ENCODE measurements around the gene BMP6. TPM values are rescaled to one million over a fixed set of nuclear protein-coding genes. Genes with fewer than 3 reads are reported as not detected.

BMP6 gene
- total RNA-seq, 2 donors from 2014 or later, result 0.62 to 2.1 TPM

DNA sequence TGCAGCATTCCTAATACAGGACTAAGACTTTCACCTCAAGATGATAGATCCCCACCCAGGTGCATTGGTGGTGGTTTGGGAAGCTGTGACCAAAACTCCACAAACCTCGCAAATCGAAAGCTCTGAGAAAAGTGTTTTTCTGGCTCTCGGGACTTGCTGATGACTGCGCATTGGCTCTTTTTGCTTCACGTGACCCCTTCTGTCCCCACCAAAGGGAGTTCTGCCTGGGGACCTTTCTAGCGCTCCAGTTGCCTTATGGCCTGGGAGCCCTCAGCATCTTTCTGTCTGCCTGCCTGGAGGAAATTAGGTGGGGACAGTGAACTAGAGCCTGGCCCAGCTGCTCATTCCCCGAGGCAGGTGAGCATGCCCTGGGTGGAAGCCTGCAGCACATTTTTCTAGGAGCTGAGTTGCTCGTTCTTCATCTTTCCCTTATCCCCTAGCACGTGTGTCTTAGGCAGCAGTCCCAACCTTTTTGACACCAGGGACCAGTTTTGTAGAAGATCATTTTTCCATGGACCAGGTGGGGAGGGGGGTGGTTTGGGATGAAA, 94.5 kb downstream of the BMP6 start:
- Histone ChIP-seq H3K9me3 (no peaks in the 10 kb centered on the region), H3K27me3 (no peaks in the 10 kb centered on the region), H3K4me3 (no peak overlapping the region), H3K27ac (no peak overlapping the region), H3K4me1 (no peaks in the 10 kb centered on the region), H3K9ac (ENCODE audit: low read depth in 2 of 2, low read length in 2 of 2) (no peak overlapping the region), H3K36me3 (no peaks in the 10 kb centered on the region)
- intact Hi-C loops (cut with DNase I), result no loop called here
- DNase-seq, result no peak
- TF ChIP-seq, protein P1, sequence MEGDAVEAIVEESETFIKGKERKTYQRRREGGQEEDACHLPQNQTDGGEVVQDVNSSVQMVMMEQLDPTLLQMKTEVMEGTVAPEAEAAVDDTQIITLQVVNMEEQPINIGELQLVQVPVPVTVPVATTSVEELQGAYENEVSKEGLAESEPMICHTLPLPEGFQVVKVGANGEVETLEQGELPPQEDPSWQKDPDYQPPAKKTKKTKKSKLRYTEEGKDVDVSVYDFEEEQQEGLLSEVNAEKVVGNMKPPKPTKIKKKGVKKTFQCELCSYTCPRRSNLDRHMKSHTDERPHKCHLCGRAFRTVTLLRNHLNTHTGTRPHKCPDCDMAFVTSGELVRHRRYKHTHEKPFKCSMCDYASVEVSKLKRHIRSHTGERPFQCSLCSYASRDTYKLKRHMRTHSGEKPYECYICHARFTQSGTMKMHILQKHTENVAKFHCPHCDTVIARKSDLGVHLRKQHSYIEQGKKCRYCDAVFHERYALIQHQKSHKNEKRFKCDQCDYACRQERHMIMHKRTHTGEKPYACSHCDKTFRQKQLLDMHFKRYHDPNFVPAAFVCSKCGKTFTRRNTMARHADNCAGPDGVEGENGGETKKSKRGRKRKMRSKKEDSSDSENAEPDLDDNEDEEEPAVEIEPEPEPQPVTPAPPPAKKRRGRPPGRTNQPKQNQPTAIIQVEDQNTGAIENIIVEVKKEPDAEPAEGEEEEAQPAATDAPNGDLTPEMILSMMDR (IDR thresholded peaks at IDR 0.05), result no peak

DNA sequence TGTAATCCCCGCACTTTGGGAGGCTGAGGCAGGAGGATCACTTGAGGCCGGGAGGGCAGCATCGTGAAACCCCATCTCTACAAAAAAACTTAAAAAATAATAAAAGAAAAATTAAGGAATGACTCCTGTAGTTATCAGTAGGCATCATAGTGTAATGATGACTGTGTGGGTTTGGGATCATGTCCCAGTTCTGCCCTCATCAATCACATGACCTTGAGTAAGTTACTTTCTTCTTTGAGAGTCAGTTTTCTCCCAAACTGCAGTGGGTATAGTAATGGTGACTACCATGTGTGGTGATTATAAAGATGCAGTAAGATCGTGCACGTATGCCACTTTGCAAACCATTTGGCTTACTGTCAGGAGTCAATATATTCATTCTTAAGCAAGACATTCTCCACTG, 95.5 kb downstream of the BMP6 start:
- Histone ChIP-seq H3K27ac (no peak overlapping the region), H3K4me1 (no peaks in the 10 kb centered on the region), H3K4me3 (no peak overlapping the region), H3K9me3 (no peaks in the 10 kb centered on the region), H3K36me3 (no peaks in the 10 kb centered on the region), H3K9ac (ENCODE audit: low read depth in 2 of 2, low read length in 2 of 2) (no peak overlapping the region), H3K27me3 (no peaks in the 10 kb centered on the region)
- TF ChIP-seq, protein P1 (IDR thresholded peaks at IDR 0.05), result no peak
- intact Hi-C loops (cut with DNase I), result no loop called here
- DNase-seq, result no peak

DNA sequence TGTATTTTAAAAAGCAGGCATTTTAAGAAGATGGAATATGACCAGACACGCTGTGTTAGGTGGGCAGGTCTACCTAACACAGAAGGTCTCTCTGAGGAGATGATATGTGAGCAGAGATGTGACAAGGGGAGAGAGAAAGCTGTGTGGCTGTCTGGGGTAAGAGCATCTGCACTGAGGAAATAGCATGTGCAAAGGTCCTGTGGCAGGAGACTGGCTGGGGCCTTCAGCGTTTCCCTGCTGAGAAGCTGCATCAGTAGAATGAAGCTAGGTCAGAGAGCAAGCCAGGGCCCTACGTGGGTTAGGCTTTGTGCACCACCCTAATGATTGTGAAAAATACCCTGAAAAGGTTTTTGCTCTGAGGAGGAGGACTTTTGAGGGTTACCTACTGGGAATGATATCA, 97.7 kb downstream of the BMP6 start:
- Histone ChIP-seq H3K36me3 (no peaks in the 10 kb centered on the region), H3K27me3 (no peaks in the 10 kb centered on the region), H3K27ac (no peak overlapping the region), H3K4me1 (no peaks in the 10 kb centered on the region), H3K9me3 (no peaks in the 10 kb centered on the region), H3K9ac (ENCODE audit: low read depth in 2 of 2, low read length in 2 of 2) (no peak overlapping the region), H3K4me3 (no peak overlapping the region)
- TF ChIP-seq, protein P1 (IDR thresholded peaks at IDR 0.05), result no peak
- intact Hi-C loops (cut with DNase I), result no loop called here
- no peak for DNase-seq

DNA sequence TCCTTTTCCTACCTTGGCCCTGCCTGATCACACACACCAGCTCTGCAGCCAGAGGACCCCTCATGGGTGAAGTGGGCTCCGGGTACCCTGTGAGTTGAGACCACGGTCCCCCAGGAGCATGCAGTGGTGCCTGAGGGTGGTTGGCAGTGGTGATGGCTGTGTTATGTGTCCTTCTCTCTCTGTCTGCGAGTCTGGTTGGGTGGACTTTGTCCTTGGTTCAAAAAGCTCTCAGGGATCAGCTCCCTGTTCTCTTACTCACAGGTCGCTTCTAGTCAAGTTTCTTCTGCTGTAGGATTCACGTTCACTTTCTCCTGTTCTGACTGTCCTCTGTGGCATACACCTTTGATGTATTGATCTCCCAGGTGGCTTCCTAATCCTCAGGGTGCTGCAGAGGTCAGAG, 100.1 kb downstream of the BMP6 start:
- H3K36me3 ChIP-seq, result no peaks in the 10 kb centered on the region
- TF ChIP-seq, protein P1 (IDR thresholded peaks at IDR 0.05), result no peak
- H3K9me3 ChIP-seq, result no peaks in the 10 kb centered on the region
- no peak overlapping the region for H3K4me3 ChIP-seq
- DNase-seq, result no peak
- H3K27ac ChIP-seq, result no peak overlapping the region
- no peaks in the 10 kb centered on the region for H3K4me1 ChIP-seq
- intact Hi-C loops (cut with DNase I), result no loop called here
- H3K27me3 ChIP-seq, result no peaks in the 10 kb centered on the region
- H3K9ac ChIP-seq (ENCODE audit: low read depth in 2 of 2, low read length in 2 of 2), result no peak overlapping the region

DNA sequence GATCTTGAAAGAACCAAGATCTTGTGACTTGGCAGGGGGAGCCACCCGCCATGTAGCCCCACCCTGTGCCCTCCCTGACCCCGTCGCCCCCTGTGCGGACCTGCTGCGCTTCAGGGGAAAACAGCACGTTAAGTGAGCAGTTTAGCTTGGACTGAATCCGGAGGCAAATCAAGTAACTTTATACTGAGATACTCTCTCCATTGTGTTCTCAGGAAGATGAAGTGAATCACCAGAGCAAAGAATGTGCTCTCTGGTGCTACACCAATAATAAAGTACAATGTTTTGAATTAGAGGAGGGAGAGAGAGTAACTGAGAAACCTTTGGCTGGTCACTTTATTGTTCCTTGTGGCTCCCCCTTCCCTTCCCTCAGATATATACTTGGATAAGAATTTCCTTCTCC, 101.2 kb downstream of the BMP6 start:
- H3K36me3 ChIP-seq, result no peaks in the 10 kb centered on the region
- H3K27me3 ChIP-seq, result no peaks in the 10 kb centered on the region
- TF ChIP-seq, protein P1 (IDR thresholded peaks at IDR 0.05), result no peak
- H3K4me1 ChIP-seq, result no peaks in the 10 kb centered on the region
- DNase-seq, result no peak
- no peak overlapping the region for H3K9ac ChIP-seq (ENCODE audit: low read depth in 2 of 2, low read length in 2 of 2)
- no peak overlapping the region for H3K27ac ChIP-seq
- H3K9me3 ChIP-seq, result no peaks in the 10 kb centered on the region
- intact Hi-C loops (cut with DNase I), result no loop called here
- no peak overlapping the region for H3K4me3 ChIP-seq
